Panc1 (cell line): ENCODE measurements around the gene C1orf87. TPM values are rescaled to one million over a fixed set of nuclear protein-coding genes. Genes with fewer than 3 reads are reported as not detected.

Experiments
- ATAC-seq: fragments of 200-7000 bp; cut with Tn5 transposase; 2 replicates; pipeline ENCODE4 v1.9.1; 2020; ENCODE audit warnings: mild to moderate bottlenecking, moderate library complexity
- BruUV-seq: library from RNA; stranded (reverse); fragments of 400-500 nt; replicated peaks from 2 replicates; lab custom pipeline; 2021; lab: Mats Ljungman, UMichigan
- CTCF ChIA-PET: fragments of 300-600 bp; sonication (Branson Sonifier 250); formaldehyde crosslinking; loops from one replicate; lab custom pipeline; 2022; ENCODE audit warnings: antibody characterized with exemption; lab: Charles Lee
- POLR2A ChIA-PET: fragments of 300-600 bp; sonication (Branson Sonifier 250); formaldehyde crosslinking; loops from one replicate; lab custom pipeline; 2022; ENCODE audit warnings: antibody characterized with exemption; lab: Charles Lee
- DNase-seq: peaks from one replicate; pipeline ENCODE4 v3.0.0-alpha.2; 2010; ENCODE audit warnings: low read depth, low spot score
- H3K27ac ChIP-seq: 2 replicates; pipeline ENCODE4 v1.5.1; 2011; ENCODE audit warnings: mild to moderate bottlenecking, low read length, inconsistent platforms
- H3K27me3 ChIP-seq: fragments of 200-500 bp; sonication (Bioruptor generic); 2 replicates; pipeline ENCODE4 v1.6.0; 2014; ENCODE audit warnings: low read length, inconsistent platforms; ENCODE audit not compliant: control insufficient read depth, insufficient read depth
- H3K36me3 ChIP-seq: fragments of 200-500 bp; sonication (Bioruptor generic); 2 replicates; pipeline ENCODE4 v1.5.1; 2014; ENCODE audit warnings: inconsistent platforms, mild to moderate bottlenecking, low read length, moderate library complexity; ENCODE audit not compliant: control insufficient read depth, insufficient read depth
- H3K4me1 ChIP-seq: 2 replicates; pipeline ENCODE4 v1.5.1; 2011; ENCODE audit warnings: inconsistent platforms, mild to moderate bottlenecking, low read length, moderate library complexity; ENCODE audit not compliant: control insufficient read depth, insufficient read depth
- H3K4me3 ChIP-seq, 2 experiments: 2 replicates each; pipeline ENCODE4 v1.5.1; 2011 to 2012; ENCODE audit warnings: low read depth in 2 of 2, low read length in 2 of 2, mild to moderate bottlenecking in 2 of 2, inconsistent platforms in 1 of 2, moderate library complexity in 1 of 2
- H3K9me3 ChIP-seq: fragments of 200-500 bp; sonication (Bioruptor generic); 2 replicates; pipeline ENCODE4 v1.5.1; 2014; ENCODE audit warnings: low read depth, mild to moderate bottlenecking, inconsistent platforms, low read length, moderate library complexity; ENCODE audit not compliant: control insufficient read depth, insufficient read depth
- POLR2AphosphoS5 ChIP-seq: IDR thresholded peaks from 2 replicates; pipeline ENCODE4 v1.6.1; 2012; ENCODE audit warnings: mild to moderate bottlenecking, low read depth, low read length, moderate library complexity
- SIN3A ChIP-seq: IDR thresholded peaks from 2 replicates; pipeline ENCODE4 v1.6.1; 2012; ENCODE audit warnings: low read depth, mild to moderate bottlenecking, low read length, moderate library complexity, borderline replicate concordance; ENCODE audit not compliant: insufficient read depth
- TCF7L2 ChIP-seq: IDR thresholded peaks from 2 replicates; pipeline ENCODE4 v1.6.1; 2011; ENCODE audit warnings: mild to moderate bottlenecking, low read depth, low read length, inconsistent platforms
- in situ Hi-C: cut with HindIII; loops from 2 replicates; pipeline ENCODE4 v1.10.0; 2016; ENCODE audit warnings: low sequenced_read_pairs, low pct_unique_long_range_greater_than_20kb
- intact Hi-C: fragments of 100-400 bp; cut with micrococcal nuclease; formaldehyde crosslinking; loops from one replicate; pipeline ENCODE4 v1.10.0; 2022; ENCODE audit not compliant: unreplicated experiment
- total RNA-seq: library from RNA; stranded (reverse); gene quantifications from one replicate; pipeline ENCODE4 v1.2.1, GENCODE V29; 2021; ENCODE audit not compliant: unreplicated experiment
- TF ChIP-seq, protein P1 (sequence below), 2 experiments: IDR thresholded peaks; 2 replicates each; pipeline ENCODE4 v1.6.1; 2011 to 2012; ENCODE audit warnings: low read depth in 2 of 2, control low read depth in 1 of 2, low read length in 1 of 2, mild to moderate bottlenecking in 1 of 2, moderate library complexity in 1 of 2; ENCODE audit not compliant: insufficient read depth in 1 of 2
- TF ChIP-seq, protein P2 (sequence below): fragments of 450-650 bp; IDR thresholded peaks from 2 replicates; pipeline ENCODE4 v1.5.1; 2017; ENCODE audit warnings: mild to moderate bottlenecking

The C1orf87 gene
- total RNA-seq, 1 experiment from 2014 or later, result not detected

DNA sequence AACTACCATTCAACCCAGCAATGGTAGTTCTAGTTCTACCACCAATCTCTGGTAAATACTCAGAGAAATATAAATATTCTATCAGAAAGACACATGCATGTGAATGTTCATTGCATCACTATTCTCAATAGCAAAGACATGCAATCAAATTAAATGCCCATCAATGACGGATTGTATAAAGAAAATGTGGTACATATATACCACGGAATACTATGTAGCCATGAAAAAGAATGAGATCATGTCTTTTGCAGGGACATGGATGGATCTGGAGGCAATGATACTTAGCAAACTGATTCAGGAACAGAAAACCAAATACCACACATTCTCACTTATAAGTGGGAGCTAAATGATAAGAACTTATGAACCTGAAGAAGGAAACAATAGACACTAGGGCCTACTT lies 37.5 kb upstream of the C1orf87 start:
- no TSS peak for BruUV-seq
- DNase-seq, result no peak
- no peak overlapping the region for H3K4me3 ChIP-seq
- no peaks in the 10 kb centered on the region for H3K9me3 ChIP-seq
- TF ChIP-seq, protein P1, sequence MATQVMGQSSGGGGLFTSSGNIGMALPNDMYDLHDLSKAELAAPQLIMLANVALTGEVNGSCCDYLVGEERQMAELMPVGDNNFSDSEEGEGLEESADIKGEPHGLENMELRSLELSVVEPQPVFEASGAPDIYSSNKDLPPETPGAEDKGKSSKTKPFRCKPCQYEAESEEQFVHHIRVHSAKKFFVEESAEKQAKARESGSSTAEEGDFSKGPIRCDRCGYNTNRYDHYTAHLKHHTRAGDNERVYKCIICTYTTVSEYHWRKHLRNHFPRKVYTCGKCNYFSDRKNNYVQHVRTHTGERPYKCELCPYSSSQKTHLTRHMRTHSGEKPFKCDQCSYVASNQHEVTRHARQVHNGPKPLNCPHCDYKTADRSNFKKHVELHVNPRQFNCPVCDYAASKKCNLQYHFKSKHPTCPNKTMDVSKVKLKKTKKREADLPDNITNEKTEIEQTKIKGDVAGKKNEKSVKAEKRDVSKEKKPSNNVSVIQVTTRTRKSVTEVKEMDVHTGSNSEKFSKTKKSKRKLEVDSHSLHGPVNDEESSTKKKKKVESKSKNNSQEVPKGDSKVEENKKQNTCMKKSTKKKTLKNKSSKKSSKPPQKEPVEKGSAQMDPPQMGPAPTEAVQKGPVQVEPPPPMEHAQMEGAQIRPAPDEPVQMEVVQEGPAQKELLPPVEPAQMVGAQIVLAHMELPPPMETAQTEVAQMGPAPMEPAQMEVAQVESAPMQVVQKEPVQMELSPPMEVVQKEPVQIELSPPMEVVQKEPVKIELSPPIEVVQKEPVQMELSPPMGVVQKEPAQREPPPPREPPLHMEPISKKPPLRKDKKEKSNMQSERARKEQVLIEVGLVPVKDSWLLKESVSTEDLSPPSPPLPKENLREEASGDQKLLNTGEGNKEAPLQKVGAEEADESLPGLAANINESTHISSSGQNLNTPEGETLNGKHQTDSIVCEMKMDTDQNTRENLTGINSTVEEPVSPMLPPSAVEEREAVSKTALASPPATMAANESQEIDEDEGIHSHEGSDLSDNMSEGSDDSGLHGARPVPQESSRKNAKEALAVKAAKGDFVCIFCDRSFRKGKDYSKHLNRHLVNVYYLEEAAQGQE (IDR thresholded peaks at IDR 0.05; ENCODE audit: insufficient read depth in 1 of 2, low read depth in 2 of 2, low read length in 1 of 2), result no peak
- TF ChIP-seq TCF7L2 (no peak), POLR2AphosphoS5 (no peak), SIN3A (no peak)
- TF ChIP-seq, protein P2, sequence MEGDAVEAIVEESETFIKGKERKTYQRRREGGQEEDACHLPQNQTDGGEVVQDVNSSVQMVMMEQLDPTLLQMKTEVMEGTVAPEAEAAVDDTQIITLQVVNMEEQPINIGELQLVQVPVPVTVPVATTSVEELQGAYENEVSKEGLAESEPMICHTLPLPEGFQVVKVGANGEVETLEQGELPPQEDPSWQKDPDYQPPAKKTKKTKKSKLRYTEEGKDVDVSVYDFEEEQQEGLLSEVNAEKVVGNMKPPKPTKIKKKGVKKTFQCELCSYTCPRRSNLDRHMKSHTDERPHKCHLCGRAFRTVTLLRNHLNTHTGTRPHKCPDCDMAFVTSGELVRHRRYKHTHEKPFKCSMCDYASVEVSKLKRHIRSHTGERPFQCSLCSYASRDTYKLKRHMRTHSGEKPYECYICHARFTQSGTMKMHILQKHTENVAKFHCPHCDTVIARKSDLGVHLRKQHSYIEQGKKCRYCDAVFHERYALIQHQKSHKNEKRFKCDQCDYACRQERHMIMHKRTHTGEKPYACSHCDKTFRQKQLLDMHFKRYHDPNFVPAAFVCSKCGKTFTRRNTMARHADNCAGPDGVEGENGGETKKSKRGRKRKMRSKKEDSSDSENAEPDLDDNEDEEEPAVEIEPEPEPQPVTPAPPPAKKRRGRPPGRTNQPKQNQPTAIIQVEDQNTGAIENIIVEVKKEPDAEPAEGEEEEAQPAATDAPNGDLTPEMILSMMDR, result no peak
- no peaks in the 10 kb centered on the region for H3K27me3 ChIP-seq
- no peak for ATAC-seq
- H3K27ac ChIP-seq, result no peak overlapping the region
- in situ Hi-C loops (no loop called here), intact Hi-C loops (no loop called here)
- H3K36me3 ChIP-seq, result no peaks in the 10 kb centered on the region
- POLR2A ChIA-PET, result no interaction called here
- no peaks in the 10 kb centered on the region for H3K4me1 ChIP-seq
- CTCF ChIA-PET, result no interaction called here

DNA sequence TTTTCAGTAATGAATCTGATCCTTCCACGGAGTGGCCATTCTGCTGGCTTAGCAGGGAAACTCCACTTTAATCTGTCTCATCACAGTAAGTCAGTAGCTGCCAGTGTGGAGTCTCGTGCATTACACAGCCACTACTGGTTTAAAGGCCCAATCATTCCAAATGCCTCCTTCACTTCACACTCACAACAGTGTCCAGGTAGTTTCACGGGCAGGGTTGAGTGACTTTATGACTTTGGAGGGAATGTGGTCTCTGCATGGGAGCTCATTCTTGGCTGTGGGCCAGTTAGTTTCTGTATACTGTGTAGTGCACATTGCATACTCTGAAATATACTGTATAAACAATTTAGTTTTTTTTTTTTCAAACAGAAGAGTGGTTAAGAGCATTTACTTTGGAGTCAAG lies 34.6 kb upstream of the C1orf87 start:
- Histone ChIP-seq H3K4me1 (no peaks in the 10 kb centered on the region), H3K9me3 (no peaks in the 10 kb centered on the region), H3K27me3 (no peaks in the 10 kb centered on the region), H3K27ac (no peak overlapping the region), H3K36me3 (no peaks in the 10 kb centered on the region), H3K4me3 (no peak overlapping the region)
- ChIA-PET CTCF (no interaction called here), POLR2A (no interaction called here)
- no TSS peak for BruUV-seq
- no peak for DNase-seq
- no peak for ATAC-seq
- intact Hi-C loops (no loop called here), in situ Hi-C loops (no loop called here)
- TF ChIP-seq, protein P2, result no peak
- TF ChIP-seq, protein P1 (IDR thresholded peaks at IDR 0.05; ENCODE audit: insufficient read depth in 1 of 2, low read depth in 2 of 2, low read length in 1 of 2), result no peak
- TF ChIP-seq SIN3A, result no peak
- no peak for TF ChIP-seq TCF7L2
- TF ChIP-seq POLR2AphosphoS5, result no peak
